Endothelial cell (in vitro differentiated cells): ENCODE results near the gene SCRN3. TPM values are rescaled to one million over a fixed set of nuclear protein-coding genes. Genes with fewer than 3 reads are reported as not detected.

ENCODE experiments used
- DNase-seq: peaks from one replicate; pipeline ENCODE4 v3.0.0; 2021; ENCODE audit warnings: low spot score
- H3K27ac Mint-ChIP-seq: one replicate; pipeline ENCODE4 v1.8.0; 2021; ENCODE audit warnings: mixed read lengths, inconsistent platforms; ENCODE audit not compliant: unreplicated experiment
- H3K27me3 Mint-ChIP-seq: one replicate; pipeline ENCODE4 v1.8.0; 2021; ENCODE audit warnings: mild to moderate bottlenecking, moderate library complexity, mixed read lengths, inconsistent platforms; ENCODE audit not compliant: unreplicated experiment
- H3K36me3 Mint-ChIP-seq: one replicate; pipeline ENCODE4 v1.8.0; 2021; ENCODE audit warnings: mild to moderate bottlenecking, low read depth, mixed read lengths, inconsistent platforms; ENCODE audit not compliant: unreplicated experiment
- H3K4me1 Mint-ChIP-seq: one replicate; pipeline ENCODE4 v1.8.0; 2021; ENCODE audit warnings: mild to moderate bottlenecking, mixed read lengths, inconsistent platforms; ENCODE audit not compliant: unreplicated experiment
- H3K4me3 Mint-ChIP-seq: one replicate; pipeline ENCODE4 v1.8.0; 2021; ENCODE audit warnings: mild to moderate bottlenecking, mixed read lengths, inconsistent platforms; ENCODE audit not compliant: unreplicated experiment
- H3K9me3 Mint-ChIP-seq: one replicate; pipeline ENCODE4 v1.8.0; 2021; ENCODE audit warnings: mixed read lengths, inconsistent platforms; ENCODE audit not compliant: unreplicated experiment
- total RNA-seq: library from RNA; stranded (reverse); fragmentation: NEBNext Ultra II Directional; extraction: Animal tissue kit (Norgen Biotek cat#: 25700); gene quantifications from one replicate; pipeline ENCODE4 v1.2.1, GENCODE V29; 2021; ENCODE audit not compliant: unreplicated experiment
- TF ChIP-seq, protein P1 (sequence below): fragments of 200-600 bp; sonication (generic); IDR thresholded peaks from one replicate; pipeline ENCODE4 v1.5.0; 2021; ENCODE audit warnings: antibody characterized with exemption; ENCODE audit not compliant: unreplicated experiment

Gene SCRN3
- total RNA-seq, 1 donor from 2014 or later: 21.1 TPM

DNA sequence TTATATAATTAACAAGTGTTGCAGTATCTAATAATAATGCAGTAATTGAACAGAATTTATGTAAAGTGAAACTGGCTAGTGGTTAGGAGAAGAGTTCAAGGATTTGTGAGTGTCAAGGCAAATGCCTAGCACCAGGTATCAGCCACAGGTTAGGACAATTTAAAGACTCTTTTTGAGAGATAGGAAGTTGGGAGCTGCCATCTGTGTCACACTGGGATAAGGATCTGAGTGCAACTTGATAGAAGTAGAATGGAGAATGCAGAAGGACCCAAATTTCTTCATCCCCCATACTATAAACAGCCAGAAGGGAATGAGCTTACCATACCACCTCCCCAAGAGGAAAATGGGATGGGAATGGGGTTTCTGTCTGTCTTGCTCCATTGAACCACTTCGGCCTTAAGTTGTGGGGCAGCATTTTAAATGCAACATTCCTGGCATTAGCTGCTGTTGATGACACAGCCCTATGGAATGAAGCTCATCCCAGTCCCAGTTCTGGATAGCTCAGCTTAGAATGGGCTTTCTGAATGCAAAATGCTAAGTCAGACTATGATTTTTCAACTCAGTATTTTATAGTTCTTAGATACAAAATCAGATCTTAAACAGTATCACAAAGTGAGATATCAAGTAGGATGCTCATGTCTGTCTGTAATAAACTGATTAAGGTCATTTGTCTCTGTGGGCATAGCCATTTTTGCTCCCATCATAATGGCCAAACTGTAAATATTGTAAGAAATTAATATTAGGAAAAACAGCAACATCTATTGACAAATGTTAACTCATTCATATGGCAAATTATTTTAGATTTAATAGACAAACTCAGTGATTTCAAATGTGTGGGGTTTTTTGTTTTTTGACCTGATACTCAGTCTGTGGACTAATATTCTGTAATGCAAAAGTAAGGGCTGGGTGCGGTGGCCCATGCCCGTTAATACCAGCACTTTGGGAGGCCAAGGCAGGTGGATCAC lies 47.3 kb downstream of the SCRN3 start:
- H3K27ac Mint-ChIP-seq: no peak overlapping the region
- TF ChIP-seq, protein P1, sequence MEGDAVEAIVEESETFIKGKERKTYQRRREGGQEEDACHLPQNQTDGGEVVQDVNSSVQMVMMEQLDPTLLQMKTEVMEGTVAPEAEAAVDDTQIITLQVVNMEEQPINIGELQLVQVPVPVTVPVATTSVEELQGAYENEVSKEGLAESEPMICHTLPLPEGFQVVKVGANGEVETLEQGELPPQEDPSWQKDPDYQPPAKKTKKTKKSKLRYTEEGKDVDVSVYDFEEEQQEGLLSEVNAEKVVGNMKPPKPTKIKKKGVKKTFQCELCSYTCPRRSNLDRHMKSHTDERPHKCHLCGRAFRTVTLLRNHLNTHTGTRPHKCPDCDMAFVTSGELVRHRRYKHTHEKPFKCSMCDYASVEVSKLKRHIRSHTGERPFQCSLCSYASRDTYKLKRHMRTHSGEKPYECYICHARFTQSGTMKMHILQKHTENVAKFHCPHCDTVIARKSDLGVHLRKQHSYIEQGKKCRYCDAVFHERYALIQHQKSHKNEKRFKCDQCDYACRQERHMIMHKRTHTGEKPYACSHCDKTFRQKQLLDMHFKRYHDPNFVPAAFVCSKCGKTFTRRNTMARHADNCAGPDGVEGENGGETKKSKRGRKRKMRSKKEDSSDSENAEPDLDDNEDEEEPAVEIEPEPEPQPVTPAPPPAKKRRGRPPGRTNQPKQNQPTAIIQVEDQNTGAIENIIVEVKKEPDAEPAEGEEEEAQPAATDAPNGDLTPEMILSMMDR: no peak
- DNase-seq: no peak

DNA sequence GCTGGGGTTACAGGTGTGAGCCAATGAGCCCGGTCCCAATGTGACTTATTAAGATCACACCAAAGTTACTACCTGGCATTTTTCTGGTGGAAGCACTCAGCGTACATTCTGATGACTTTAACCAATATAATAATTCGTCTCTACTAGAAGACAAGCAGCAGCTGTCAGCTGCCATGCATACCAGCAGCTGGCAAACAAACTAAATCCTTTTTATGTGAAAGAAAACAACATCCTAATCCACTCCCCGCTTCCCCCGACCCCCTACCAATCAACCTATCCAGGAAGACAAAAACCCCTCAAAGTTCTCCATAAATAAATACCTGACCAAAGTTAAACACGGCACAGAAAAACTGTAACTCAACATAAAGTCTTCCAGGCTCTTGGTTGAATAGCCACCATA lies 49.2 kb downstream of the SCRN3 start:
- H3K27ac Mint-ChIP-seq: no peak overlapping the region
- TF ChIP-seq, protein P1: no peak
- no peak for DNase-seq
- H3K4me3 Mint-ChIP-seq: no peak overlapping the region
- H3K4me1 Mint-ChIP-seq: no peaks in the 10 kb centered on the region
- H3K27me3 Mint-ChIP-seq: no peaks in the 10 kb centered on the region
- H3K36me3 Mint-ChIP-seq: no peaks in the 10 kb centered on the region
- no peaks in the 10 kb centered on the region for H3K9me3 Mint-ChIP-seq

More for the DNA sequence above, 47.3 kb downstream of the SCRN3 start:
- no peaks in the 10 kb centered on the region for H3K36me3 Mint-ChIP-seq
- H3K27me3 Mint-ChIP-seq: no peaks in the 10 kb centered on the region
- no peak overlapping the region for H3K4me3 Mint-ChIP-seq
- no peaks in the 10 kb centered on the region for H3K4me1 Mint-ChIP-seq
- no peaks in the 10 kb centered on the region for H3K9me3 Mint-ChIP-seq

DNA sequence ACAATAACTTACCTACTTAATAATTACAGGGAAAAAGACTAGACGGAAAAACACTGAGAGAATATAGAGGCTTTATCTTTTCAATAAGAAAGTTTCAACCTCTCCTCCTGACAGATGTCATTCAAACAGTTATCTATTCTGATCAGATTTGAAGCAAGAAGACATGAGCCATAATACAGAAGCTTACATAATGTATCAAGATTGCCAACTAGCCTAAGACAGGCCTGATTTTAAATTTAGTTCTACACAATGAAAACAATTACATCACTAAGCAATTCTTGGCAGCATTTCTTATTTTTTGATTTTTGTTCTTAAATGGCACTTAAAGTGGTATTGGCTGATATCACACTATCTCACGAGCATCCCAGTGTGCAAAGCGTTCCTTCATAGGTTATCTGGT lies 49.7 kb downstream of the SCRN3 start:
- no peak for DNase-seq
- TF ChIP-seq, protein P1: no peak
- H3K27me3 Mint-ChIP-seq: peaks cover 1% of the 10 kb centered on the region
- no peaks in the 10 kb centered on the region for H3K4me1 Mint-ChIP-seq
- no peaks in the 10 kb centered on the region for H3K36me3 Mint-ChIP-seq
- no peak overlapping the region for H3K4me3 Mint-ChIP-seq
- H3K9me3 Mint-ChIP-seq: no peaks in the 10 kb centered on the region
- no peak overlapping the region for H3K27ac Mint-ChIP-seq

DNA sequence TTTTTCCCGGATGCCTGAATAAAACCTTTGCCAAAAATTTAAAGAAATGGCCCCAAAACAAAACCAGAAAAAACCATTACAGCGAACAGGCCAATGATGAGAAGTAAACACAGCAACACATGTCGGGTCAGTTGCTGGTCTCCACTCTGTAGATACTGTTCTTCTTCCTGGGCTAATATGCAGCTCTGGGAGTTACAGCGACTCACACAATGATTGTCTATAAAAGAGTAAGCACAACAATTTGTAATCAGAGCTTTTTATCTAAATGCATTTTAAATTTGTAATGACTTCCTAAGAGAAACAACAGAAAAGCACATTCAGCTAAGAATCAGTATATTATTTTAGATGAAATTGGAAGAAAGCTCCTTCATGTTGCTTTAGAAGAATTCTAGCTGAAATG lies 51.0 kb downstream of the SCRN3 start:
- H3K36me3 Mint-ChIP-seq: no peaks in the 10 kb centered on the region
- no peak for DNase-seq
- TF ChIP-seq, protein P1: no peak
- no peaks in the 10 kb centered on the region for H3K9me3 Mint-ChIP-seq
- no peak overlapping the region for H3K4me3 Mint-ChIP-seq
- H3K27ac Mint-ChIP-seq: no peak overlapping the region
- H3K27me3 Mint-ChIP-seq: peaks cover 1% of the 10 kb centered on the region
- no peaks in the 10 kb centered on the region for H3K4me1 Mint-ChIP-seq

DNA sequence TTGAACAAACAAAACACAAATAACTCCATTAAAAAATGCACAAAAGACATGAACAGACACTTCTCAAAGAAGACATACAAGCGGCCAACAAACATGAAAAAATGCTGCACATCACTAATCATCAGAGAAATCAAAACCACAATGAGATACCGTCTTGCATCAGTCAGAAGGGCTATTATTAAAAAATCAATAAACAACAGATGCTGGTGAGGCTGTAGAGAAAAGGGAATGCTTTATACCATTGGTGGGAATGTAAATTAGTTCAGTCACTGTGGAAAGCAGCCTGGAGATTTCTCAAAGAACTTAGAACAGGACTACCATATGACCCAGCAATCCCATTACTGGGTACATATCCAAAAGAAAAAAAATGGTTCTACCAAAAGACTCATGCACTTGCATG lies 53.5 kb downstream of the SCRN3 start:
- Mint-ChIP-seq H3K27ac (no peak overlapping the region), H3K4me3 (no peak overlapping the region), H3K27me3 (peaks cover 1% of the 10 kb centered on the region), H3K4me1 (no peaks in the 10 kb centered on the region), H3K36me3 (no peaks in the 10 kb centered on the region), H3K9me3 (no peaks in the 10 kb centered on the region)
- TF ChIP-seq, protein P1: no peak
- DNase-seq: no peak
